ENCODE measurements around the gene RPL31.

Gene RPL31

DNA sequence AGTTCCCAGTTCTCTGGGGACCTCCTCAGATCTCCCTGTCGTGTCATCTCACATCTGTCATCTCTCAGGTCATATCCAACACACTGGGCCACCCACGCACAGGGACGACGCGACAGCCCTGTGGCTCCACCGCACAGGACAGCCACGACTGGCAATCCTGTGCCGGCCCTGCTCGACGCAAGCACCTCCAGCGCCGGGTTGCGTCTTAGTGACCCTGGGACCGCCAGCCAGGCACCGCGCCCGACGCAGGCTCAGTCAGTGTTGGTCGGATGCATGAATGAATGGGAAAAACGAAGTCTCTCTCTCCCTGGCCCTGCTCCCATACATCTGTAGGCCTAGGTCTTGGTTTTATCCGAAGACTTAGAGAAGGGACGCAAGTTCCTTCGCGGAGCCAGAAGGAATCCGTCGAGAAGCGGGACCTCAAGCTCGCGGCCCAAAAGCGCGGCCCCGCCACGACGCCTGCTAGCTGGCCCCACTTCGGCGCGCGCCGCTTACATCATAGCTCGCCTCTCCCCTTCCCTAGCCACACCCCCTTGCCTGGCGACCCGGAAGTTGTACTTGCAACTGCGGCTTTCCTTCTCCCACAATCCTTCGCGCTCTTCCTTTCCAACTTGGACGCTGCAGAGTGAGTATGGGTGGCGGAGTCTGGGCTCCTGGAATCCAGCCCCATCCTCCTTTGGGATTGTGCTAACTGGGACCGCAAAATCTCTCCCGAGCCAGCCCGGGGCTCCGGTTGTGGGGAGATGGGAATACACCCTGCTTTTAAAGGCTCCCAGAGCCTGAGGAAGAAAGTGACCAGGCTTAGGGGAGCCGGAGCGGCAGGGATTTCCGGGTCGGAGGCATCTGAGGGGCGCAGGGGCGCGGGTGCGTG, at the start of gene RPL31:
Gene RPL31 (plus strand): TSS at position 599 of the 871 bp plus-strand sequence. CDS start 413 bp downstream, outside the sequence.
- DNase-seq (ENCODE audit: low read depth, low spot score) = peak; percentile 93

DNA sequence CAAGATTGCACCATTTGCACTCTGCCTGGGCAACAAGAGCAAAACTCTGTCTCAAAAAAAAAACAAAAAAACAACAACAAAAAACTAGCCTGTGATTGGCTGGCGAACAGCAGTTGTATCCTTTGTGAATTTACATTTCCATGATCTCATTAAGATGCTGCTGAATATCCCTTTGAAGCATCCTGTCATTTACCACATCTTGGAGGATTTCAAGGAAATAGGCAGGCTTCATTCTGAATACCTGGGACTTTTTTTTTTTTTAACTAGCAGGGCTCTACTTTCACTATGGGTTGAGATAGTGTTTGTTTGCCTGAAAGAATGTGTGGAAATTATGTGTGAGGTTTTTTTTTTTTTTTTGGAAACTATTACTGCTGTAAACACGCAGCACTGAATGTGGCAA, 49.6 kb upstream of the RPL31 start:
- DNase-seq (ENCODE audit: low read depth, low spot score) = no peak

DNA sequence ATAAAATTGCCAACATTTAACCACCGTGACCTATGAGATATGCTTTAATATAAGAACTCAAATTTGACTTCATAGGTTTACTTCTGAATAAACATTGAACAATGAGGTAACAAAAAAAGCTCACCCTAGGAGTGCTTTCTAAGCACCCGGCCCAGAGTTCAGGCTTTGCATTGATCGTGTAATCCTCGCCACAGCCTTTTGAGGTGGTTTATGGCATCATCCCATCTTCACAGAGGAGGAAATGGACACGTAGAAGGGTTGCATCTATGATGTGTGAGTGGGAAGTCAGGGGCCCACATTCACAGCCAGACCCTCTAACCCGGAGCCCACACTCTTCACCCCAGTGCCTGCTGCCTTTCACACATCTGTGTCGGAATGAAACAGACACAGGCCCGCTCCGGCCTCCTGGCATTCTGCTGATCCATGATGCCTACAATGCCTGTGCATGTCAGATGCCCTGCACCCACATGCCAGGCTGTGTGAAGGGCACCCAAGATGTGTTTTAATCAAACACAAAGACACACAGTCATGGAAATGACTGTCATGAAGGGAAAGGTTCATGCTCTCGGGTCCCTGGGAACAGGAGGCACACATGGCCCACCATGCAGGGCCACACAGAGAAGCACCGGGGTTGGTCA, 48.6 kb upstream of the RPL31 start:
- DNase-seq (ENCODE audit: low read depth, low spot score) = no peak

DNA sequence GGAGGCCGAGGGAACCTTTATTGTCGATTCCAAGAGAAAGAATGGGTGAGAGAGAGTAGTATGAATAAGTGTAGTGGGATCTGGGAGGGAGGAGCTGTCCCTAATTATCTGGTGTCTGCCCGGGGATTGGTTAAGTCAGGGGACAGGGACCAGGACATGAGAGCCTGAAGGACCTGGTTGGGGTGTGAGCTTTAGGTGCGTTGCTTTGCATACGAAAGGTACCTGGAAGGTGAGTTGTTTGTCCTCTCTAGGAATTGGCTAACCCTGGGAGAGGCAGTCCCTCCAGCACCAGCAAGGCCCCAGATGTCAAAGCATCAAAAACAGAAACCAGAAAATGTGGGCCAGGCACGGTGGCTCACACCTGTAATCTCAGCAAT, 48.1 kb upstream of the RPL31 start:
- no peak for DNase-seq (ENCODE audit: low read depth, low spot score)

DNA sequence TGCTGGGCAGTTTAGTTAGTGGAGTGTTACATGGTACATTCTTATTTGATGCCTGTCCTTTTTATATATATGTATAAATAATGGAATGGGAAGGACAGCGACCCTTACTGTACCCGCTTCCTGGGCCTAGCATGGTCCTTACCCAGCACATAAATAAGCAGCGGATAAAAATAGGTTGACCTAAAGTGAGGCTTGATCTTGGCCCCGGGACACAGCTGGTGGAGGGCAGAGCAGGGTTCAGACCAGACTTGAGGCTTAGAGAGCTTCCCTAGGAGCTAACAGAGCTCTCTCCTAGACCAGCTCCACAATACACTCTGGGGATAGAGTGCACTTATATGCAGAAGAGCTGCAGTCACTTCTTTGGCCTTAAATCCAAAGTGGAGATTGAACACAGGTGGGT, 46.9 kb upstream of the RPL31 start:
- no peak for DNase-seq (ENCODE audit: low read depth, low spot score)

DNA sequence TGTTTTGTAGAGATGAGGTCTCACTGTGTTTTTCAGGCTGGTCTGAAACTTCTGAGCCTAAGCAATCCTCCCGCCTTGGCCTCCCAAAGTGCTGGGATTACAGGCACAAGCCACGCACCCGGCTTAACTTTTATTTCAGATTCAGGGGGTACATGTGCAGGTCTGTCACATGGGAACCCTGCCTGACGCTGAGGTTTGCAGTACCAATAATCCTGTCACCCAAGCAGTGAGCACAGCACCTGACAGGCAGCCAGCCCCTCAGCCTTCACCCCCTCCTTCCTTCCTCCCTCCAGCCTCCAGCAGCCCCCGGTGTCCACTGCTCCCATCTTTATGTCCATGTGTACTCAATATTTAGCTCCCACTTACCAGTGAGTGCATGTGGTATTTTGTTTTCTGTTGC, 46.0 kb upstream of the RPL31 start:
- no peak for DNase-seq (ENCODE audit: low read depth, low spot score)

DNA sequence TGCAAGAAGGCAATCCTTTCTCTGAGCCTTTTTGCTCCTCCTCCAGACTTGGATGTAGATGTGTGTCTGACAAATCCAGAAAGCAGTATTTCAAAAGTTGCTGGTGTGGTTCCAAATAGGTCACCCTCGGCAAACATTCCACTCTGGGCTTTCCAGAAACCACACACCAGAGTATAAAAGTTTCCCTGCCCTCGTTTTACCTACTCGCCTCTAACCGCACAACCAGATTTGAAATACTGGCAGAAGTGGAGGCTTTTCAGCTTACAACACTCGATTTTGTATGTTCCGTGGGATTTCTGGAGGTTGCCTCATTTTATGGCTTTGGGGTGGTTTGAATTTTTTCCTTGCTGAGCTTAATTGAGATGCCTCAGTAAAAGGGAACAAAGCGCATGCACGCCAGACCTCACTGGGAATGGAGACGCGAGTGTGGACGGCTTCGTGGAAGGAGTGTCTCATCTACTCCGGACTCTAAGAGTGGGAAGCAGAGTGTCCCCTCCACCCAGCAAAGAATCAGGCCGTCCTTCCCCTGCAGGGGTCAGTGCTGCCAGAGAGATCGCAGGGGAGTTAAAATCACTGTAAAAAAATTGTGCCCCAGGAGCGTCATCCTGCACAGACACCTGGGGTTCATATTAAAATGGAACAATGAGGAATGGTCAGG, 44.0 kb upstream of the RPL31 start:
- DNase-seq (ENCODE audit: low read depth, low spot score) = no peak

DNA sequence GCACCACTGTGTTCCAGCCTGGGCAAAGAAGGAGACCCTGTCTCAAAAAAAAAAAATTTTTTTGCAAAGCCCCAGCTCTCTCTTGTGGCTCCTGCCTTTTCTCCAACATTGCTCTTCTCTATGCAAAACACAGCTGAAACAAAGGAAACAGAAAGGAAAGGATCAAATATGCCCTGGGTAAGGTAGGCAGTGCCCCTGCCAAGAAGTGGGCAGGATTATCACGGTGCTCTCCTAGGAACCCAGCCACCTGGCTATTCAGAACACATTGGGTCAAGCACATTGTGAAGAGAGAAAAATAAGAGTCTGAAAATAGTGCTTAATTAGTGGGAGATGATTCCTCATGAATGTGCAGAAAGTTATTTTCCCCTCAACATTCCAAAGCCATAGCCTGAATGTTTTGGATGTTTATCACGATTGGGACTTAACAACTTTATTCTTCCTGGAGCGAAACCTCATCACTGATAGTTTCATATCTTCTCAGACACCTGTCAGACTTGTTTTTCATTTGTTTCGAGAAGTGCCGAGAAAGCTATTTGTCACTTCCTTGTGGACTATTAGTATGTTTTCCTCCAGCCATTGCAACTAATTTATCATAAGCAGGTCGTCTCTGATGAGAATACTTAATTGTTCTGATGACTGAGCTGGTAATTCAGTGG, 42.7 kb upstream of the RPL31 start:
- DNase-seq (ENCODE audit: low read depth, low spot score) = no peak

DNA sequence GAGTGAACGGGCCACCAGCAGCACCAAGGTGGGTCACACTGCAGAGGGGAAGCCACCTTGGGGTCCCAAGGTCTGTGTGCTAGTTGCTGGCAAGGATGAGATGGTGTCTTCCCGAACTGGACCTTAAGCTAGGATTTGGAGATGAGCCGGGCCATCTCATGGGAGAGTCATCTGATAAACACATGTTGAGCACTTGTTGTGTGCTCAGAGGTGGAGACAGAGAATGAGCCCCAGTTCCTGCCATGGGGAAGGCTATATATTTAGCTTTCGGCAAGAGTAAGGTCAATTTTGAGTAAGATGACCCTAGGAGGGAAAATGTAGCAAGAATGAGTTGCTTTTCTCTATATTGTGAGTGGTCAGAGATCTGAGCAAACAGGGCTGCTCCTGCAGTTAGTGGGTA, 41.4 kb upstream of the RPL31 start:
- DNase-seq (ENCODE audit: low read depth, low spot score) = no peak

DNA sequence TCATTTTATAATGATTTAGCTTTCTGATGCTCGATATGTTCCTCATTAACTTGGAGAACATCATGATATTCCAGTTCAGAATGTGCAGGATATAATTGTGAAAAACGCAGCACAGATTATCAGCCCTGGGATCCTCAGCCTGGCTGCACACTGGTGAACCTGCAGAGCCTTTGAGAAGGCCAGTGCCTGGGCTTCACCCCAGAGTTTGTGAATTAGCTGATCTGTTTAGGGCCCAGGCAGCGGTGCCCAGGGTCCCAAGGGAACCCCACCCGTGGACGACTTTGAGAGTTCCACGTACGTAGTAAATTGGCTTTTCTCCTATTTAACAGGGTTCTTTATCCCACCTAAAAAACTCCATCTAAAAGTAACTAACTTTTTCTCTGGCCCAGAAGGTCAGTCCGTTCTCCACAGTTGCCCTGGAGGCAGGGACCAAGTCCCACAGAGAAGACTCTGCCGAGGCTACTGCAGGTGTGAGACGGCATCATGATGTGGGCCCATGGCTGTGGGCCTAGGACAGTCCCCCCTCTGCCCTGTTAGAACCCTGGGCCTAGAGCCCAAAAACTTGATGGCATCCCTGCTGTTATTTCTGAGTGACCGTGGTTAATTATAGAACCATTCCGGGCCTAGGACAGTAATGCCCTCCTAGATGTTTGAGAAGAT, 39.6 kb upstream of the RPL31 start:
- DNase-seq (ENCODE audit: low read depth, low spot score) = no peak

DNA sequence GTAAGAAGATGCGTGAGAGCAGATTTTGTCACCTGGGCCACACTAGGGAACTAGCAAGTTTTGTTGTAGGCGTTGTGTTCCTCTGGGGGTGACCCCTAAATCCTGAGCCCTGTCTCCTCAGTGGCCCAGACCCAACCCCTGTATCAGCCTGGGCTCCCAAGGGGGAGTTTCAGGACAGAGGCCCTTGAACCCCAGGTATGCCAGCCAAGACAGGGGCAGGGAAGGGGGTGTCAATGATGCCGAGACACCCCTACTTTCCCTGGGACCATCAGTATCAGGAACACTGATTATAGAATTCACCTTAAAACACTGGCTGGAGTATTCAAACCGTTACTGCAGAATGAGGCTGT, 39.1 kb upstream of the RPL31 start:
- no peak for DNase-seq (ENCODE audit: low read depth, low spot score)

DNA sequence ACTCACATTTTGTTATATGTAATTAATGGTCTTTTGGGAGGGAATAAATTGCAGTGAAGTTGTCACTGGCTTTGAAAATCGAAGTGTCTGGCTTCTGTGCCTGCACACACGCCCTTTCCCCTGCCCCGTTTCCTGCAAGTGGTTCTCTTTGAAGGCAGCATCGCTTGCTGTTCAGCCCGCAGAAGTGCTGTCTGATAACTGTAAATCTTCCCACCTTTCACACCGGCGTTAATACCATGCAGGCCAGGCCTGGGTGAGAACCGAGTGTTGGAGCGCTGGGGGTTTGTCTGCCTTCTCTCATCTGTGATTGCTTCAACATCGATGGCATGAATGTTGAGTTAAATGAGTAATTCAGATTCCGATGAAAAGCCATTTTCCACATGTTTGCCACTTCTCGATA, 37.9 kb upstream of the RPL31 start:
- no peak for DNase-seq (ENCODE audit: low read depth, low spot score)

DNA sequence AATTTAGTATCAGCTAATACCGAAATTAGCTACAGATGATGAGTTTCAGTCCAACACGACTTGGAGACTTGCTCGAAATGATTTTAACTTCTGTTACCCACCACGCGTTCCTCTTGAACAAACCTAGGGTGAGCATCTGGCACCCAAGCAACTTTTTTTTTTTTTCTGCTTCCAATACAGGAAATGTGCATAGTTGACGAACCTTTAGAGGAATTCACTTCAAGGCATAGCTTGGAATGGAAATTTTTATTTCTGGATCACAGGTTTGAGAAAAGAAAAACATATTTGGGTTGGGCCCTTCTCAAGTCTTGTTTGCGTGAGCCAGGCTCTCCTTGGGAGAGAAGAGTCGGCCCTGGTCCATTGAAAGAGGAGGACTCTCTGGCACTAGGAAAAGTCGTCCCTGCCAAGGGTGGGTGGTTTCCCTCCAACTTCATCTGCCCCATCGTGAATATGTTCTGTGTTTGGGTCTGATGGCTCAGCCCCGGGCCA, 37.4 kb upstream of the RPL31 start:
- no peak for DNase-seq (ENCODE audit: low read depth, low spot score)

DNA sequence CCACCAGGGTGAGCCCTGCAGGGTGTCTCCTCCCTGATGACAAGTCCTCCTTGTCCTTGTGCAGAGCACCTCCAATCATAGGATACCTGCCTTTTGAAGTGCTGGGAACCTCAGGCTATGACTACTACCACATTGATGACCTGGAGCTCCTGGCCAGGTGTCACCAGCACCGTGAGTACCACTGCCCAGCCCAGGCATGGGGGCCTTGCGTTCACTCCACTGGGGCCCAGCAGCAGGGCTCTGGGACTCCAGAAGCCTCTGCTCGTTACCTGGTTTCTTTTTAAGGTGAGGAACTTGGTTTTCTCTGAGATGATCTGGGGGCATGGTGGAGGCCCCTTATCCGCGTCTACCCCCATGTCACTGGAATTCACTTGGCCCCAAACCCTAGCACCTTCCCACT, 36.5 kb upstream of the RPL31 start:
- DNase-seq (ENCODE audit: low read depth, low spot score) = no peak

DNA sequence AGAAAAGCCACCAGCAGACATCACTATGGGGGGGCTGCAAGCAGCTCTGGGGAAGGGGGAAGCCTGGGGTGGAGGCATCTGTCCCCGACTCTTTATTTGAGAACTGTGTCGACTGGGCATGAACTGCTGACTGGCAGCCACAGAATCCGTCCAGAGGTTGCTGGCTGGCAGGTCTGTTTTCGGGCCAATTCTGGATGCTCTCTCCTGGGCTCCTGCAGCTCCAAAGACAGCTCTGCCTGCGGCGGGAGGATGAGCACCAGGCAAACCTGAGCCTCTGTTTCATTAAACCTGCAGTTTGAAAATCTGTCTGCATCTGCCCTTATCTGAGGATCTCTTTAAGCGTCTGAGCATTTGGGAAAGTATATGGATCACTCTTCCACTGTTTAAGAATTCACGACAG, 34.4 kb upstream of the RPL31 start:
- no peak for DNase-seq (ENCODE audit: low read depth, low spot score)

DNA sequence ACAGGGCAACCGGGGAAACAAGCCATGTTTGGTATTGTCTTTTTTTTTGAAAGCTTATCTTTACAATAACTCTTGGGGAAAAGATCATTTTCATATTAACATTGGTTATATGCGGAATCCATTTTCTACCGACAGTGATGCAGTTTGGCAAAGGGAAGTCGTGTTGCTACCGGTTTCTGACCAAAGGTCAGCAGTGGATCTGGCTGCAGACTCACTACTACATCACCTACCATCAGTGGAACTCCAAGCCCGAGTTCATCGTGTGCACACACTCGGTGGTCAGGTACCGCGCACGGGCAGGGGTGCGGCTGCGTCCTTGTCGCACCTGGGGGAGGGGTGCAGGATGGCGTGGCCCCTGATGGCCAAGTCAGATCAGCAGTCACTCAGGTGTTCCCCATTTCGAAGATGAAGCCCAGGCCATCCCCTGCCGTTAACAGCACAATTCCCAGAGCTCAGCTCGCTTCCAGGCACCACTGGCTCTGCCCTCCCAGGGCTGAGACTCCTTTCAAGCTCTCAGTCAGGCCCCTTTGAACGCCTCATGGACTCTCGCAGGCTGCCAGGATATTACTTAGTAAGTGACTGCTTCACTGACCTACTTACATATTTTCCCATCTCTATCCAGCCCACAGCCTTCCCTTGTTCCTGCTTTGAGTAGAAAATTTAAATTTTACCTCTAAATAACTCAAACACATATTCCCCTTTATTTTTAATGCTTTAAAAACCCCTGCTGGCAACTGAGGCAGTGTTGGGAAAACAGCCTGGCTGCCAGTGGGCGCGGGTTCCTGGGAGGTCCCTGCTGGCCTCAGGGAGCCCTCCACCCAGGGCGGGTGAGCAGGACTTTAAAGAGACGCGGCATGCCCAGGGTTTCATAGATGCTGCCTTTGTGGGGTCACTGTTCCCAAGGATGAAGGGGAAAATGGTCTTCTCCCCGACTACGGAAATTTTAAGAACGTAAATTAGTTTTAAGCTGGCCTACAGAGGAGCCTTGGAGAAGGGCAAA, 33.6 kb upstream of the RPL31 start:
- no peak for DNase-seq (ENCODE audit: low read depth, low spot score)

DNA sequence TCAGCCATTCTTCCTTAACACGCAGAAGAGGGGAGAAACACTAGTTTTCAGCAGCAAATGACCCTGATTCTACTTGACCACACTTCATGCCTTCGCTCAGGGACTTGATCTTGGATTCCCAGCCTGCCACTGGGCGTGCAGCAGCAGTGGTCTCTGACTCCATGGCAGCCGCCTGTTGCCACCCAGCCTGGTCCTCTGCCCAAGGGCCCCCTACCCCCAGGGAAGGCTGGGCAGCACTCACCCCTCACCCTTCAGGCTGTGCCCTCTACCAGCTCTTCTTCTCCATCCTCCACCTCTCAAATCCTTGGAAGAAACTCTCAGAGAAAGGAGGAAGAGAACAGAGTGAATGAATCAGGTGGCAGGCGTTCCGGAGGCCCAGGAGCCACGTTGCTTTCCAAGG, 32.1 kb upstream of the RPL31 start:
- no peak for DNase-seq (ENCODE audit: low read depth, low spot score)

DNA sequence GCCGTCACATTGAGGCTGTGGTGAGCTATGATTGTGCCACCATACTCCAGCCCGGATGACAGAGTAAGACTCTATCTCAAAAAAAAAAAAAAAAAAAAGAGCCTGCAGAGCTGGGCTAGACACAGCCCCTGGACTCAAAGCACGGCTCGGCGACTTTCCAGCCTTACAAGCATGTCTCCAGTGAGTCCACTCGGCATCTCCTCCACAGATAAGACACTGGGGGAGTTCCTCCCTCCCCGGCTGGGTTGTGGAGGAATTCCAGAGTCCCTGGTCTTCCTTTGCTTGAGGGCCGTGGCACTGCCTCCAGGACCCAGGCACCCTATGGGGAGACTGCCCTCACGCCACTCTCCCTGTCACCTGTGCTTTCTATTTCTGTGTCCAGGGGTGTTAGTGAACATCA, 30.9 kb upstream of the RPL31 start:
- no peak for DNase-seq (ENCODE audit: low read depth, low spot score)

DNA sequence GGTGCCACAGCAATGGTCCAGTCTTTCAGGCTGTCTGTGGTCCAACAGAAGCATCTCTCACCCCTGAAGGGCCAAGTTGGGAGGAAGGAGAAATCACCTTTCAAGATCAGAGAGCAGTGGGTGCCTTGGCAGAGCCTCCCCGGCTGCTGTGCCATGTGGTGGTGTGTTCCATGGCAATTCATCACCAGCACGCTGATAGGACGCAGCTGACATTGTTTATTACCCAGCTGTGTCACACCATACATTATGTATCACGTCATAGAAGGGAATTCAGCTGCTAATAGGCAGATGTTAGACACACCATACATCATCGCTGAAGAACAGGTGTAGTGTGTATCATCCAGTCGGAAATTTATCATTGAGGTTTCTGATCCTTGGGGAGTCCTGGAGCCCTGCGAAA, 29.6 kb upstream of the RPL31 start:
- DNase-seq (ENCODE audit: low read depth, low spot score) = no peak

DNA sequence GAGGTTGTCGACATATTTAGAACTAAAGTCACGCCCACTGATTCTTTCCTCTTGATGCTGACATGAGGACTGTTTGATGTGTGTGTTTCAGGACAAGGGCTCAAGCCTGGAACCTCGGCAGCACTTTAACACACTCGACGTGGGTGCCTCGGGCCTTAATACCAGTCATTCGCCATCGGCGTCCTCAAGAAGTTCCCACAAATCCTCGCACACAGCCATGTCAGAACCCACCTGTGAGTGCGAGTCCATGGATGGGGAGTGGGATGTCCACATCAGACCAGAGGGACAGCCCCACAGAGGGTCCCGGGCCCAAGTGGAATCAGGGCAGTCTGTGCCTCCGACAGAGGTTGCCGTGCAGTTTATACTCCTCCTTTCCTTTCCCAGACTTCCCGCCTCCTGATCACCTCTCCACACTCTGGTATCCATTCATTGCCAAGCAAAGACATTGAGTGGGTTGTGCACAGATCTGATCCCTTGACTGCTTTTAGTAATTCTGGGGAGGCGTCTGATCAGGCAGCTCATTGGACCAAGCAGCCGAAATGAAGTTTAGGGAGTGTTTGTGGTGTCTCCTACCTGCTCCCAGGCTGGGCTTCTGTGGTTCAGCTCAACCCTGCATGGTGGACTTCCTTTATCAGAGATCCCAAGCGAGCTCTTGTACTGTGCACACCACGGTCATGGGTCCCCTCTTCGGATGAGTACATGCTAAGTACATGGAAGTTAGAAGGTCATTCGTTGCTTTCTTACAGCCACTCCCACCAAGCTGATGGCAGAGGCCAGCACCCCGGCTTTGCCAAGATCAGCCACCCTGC, 27.2 kb upstream of the RPL31 start:
- DNase-seq (ENCODE audit: low read depth, low spot score) = no peak

All from activated CD4-positive, CD25-positive, alpha-beta regulatory T cell treated with anti-CD3 and anti-CD28 coated beads, Interleukin-2, amount 50 U/mL, for 16 hours (primary cell).